ACHN (cell line): Measurements from ENCODE around the gene RPH3AL.
"Not testable (repeated sequence)": the region's sequence is repeated elsewhere in the genome, so short reads cannot be mapped to it uniquely, and the experiment has no call there.

Experiments used
- DNase-seq: peaks from one replicate; pipeline ENCODE4 v3.0.0-alpha.2; 2015
- in situ Hi-C: cut with HindIII; loops from 2 replicates; pipeline ENCODE4 v1.10.0; 2017; ENCODE audit warnings: low sequenced_read_pairs, low pct_ligation_motif_present, low pct_unique_long_range_greater_than_20kb

Gene RPH3AL

GRCh38 chr17:280216-280615, 72.4 kb downstream of the RPH3AL start:
- no peak for DNase-seq
- in situ Hi-C loops, result no loop called here

DNA sequence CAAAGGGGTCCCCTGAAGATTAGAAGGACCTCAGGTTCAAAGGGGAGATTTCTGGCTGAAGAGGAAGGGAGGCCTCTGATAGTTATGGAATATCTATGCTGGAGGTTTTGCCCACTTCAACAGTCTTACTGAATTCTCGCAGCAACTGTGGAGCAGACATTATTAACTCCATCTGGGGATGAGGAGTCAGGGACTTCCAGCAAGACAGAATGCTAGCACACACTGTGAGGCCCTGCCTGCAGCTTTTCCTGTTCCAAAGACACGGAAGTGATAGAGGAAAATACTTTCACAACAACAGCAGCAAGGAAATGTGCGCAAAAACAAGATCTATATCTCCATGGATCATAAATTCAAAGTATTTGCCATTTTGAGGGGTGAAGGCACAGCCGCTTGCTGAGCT, 72.8 kb downstream of the RPH3AL start:
- DNase-seq, result no peak
- in situ Hi-C loops, result no loop called here

- in situ Hi-C loops, result no loop called here
- DNase-seq, result no peak
Observed at GRCh38 chr17:279331-279730, 73.3 kb downstream of the RPH3AL start.

GRCh38 chr17:278676-279059, 73.9 kb downstream of the RPH3AL start:
- in situ Hi-C loops, result no loop called here

DNA sequence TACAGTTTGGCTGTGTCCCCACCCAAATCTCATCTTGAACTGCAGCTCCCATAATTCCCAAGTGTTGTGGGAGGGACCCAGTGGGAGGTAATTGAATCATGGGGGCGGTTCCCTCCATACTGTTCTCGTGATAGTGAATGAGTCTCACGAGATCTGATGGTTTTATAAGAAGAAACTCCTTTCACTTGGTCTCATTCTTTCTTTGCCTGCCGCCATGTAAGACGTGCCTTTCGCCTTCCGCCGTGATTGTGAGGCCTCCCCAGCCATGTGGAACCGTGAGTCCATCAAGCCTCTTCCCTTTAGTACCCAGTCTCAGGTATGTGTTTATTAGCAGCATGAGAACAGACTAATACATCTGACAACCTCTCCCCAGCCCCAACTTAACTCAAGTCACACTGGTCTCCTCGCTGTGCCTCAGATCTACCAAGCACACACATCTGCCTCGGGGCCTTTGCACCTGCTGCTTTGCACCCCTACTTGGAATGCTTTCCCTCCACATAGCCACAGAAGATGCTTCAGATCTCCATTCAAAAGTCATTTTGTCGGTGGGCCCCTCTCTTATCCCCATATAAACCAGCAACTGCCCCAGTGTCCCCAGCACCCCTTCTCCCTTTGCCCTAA, 74.4 kb downstream of the RPH3AL start:
- in situ Hi-C loops, result no loop called here

More at GRCh38 chr17:278676-279059, 73.9 kb downstream of the RPH3AL start:
- DNase-seq, result no peak

GRCh38 chr17:274902-275301, 77.7 kb downstream of the RPH3AL start:
- in situ Hi-C loops, result no loop called here
- no peak for DNase-seq

More for the DNA sequence above, 74.4 kb downstream of the RPH3AL start:
- DNase-seq, result no peak

DNA sequence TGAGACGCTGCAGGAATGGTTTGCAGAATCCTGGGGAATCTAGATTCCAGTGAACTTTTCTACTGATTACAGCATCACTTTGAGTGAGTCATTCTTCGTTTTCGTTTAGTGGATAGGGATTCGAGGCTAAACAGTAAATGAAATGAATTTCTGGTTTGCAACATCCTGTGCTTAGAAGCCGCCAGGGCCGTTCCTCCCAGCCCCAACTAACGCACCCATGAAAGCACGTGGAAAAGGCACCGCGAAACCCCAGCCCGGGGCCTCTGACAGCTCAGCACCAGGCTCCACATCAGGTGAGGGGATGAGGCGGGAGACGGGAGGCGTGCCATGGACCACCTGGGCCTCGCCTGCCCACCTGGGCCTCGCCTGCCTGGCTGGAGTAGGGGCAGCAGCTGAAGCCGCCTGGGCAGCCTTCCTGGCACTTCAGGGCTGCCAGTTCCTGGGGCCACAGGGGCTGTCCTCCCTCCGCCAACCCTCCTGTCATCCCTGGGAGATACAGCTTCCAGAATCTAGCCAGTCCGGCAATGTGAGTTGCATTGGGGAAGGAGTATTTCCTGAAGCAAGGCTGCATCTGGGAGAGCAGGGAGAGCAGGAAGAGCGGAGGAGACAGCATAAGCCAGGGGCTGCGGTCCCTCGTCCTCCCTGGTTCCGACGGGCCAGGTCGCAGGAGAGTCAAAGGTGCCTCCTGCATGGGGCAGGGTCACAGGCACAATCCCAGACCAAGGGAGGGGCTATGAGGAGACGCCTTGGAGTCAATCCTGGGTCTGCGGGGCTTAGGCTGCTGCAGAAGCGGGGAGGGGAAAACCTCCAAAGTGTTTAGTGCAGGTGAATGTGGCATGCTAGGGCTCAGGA, 78.4 kb downstream of the RPH3AL start:
- in situ Hi-C loops, result no loop called here
- no peak for DNase-seq

- in situ Hi-C loops, DNase-seq: not testable (repeated sequence)
Observed at GRCh38 chr17:272856-273255, 79.8 kb downstream of the RPH3AL start.

- DNase-seq, in situ Hi-C loops: not testable (repeated sequence)
Observed at GRCh38 chr17:271928-272623, 80.5 kb downstream of the RPH3AL start.

GRCh38 chr17:269616-270514, 82.7 kb downstream of the RPH3AL start:
- DNase-seq, result no peak
- in situ Hi-C loops, result no loop called here

- in situ Hi-C loops, result no loop called here
- no peak for DNase-seq
Observed at GRCh38 chr17:266701-267667, 85.6 kb downstream of the RPH3AL start.

DNA sequence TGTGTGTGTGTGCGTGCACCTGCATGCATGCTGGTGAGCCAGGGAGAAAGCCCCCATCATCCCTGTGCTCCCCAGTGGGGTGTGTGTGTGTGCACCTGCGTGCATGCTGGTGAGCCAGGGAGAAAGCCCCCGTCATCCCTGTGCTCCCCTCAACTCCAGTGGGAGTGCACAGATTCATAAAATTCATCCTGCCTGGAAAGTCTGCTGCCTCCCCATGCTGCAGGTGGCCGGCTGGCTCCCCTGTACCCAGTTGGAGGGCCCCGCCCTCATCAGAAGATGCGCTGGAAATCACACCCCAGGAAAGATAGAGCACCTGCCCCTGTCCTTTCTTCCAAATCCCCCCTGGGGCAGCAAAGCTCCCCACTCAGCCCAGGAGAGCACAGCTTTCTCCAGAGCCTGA, 86.4 kb downstream of the RPH3AL start:
- DNase-seq, result no peak
- in situ Hi-C loops, result no loop called here

GRCh38 chr17:265718-266117, 86.9 kb downstream of the RPH3AL start:
- in situ Hi-C loops, result no loop called here
- DNase-seq, result no peak

DNA sequence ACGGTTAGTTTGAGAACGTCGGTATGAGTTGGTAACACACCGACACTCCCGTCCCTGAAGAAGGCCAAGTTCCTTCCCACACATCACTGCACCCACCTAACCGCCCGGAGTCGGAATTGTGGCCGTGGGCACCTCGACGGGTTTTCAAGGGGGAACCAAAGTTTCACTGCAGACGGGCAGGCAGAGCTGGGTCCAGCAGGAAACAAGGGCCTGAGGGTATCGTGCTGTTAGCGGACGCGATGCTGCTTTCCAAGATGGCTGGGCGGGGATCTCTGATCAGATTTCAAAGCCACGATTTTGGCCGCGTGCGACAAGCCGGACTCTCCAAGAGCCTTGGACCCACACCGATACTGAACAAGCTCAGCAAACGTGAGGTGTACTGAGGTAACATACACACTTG, 88.8 kb downstream of the RPH3AL start:
- no peak for DNase-seq
- in situ Hi-C loops, result no loop called here

- in situ Hi-C loops, result no loop called here
- DNase-seq, result no peak
Observed at GRCh38 chr17:263271-263670, 89.3 kb downstream of the RPH3AL start.

GRCh38 chr17:261635-262034, 91.0 kb downstream of the RPH3AL start:
- in situ Hi-C loops, result no loop called here

GRCh38 chr17:260944-261343, 91.7 kb downstream of the RPH3AL start:
- DNase-seq, result no peak
- in situ Hi-C loops, result no loop called here

More at GRCh38 chr17:261635-262034, 91.0 kb downstream of the RPH3AL start:
- no peak for DNase-seq
